ENCODE data around the gene SULT4A1.
"Not testable (repeated sequence)": the region's sequence is repeated elsewhere in the genome, so short reads cannot be mapped to it uniquely, and the experiment has no call there.

DNA sequence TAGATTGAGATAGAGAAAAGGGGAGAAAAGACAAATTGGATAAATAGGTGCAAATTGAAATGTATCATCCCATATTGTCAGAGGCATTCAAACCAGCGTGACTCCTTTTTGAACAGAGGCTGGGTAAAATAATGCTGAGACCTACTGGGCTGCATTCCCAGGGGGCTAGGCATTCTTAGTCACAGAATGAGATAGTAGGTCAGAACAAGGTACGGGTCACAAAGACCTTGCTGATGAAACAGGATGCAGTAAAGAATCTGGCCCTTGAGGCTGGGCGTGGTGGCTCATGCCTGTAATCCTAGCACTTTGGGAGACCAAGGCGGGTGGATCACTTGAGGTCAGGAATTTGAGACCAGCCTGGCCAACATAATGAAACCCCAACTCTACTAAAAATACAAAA, 6.7 kb upstream of the SULT4A1 start:
- TF ChIP-seq, protein P1, sequence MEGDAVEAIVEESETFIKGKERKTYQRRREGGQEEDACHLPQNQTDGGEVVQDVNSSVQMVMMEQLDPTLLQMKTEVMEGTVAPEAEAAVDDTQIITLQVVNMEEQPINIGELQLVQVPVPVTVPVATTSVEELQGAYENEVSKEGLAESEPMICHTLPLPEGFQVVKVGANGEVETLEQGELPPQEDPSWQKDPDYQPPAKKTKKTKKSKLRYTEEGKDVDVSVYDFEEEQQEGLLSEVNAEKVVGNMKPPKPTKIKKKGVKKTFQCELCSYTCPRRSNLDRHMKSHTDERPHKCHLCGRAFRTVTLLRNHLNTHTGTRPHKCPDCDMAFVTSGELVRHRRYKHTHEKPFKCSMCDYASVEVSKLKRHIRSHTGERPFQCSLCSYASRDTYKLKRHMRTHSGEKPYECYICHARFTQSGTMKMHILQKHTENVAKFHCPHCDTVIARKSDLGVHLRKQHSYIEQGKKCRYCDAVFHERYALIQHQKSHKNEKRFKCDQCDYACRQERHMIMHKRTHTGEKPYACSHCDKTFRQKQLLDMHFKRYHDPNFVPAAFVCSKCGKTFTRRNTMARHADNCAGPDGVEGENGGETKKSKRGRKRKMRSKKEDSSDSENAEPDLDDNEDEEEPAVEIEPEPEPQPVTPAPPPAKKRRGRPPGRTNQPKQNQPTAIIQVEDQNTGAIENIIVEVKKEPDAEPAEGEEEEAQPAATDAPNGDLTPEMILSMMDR (conservative IDR thresholded peaks at IDR 0.05; ENCODE audit: low read depth, low read length): not testable (repeated sequence)
- not testable (repeated sequence) for TF ChIP-seq EZH2 (IDR thresholded peaks at IDR 0.05; ENCODE audit: borderline replicate concordance, low read depth, low read length, poor library complexity, severe bottlenecking)
